NOMO-1 treated with DMSO at 0.1 percent for 48 hours (cell line): ENCODE measurements around the gene PICALM.
"Not testable (repeated sequence)": the region's sequence is repeated elsewhere in the genome, so short reads cannot be mapped to it uniquely, and the experiment has no call there.

Source experiments
- DNase-seq: peaks from one replicate; lab custom pipeline; 2025; ENCODE audit not compliant: unreplicated experiment; lab: John Stamatoyannopoulos, UW

Gene PICALM

GRCh38 chr11:86068951-86069407 lies at the start of gene PICALM:
Gene PICALM (minus strand): TSS chr11:86069084. CDS start chr11:86068780, 304 bp downstream.
- DNase-seq = peak; percentile 99

DNA sequence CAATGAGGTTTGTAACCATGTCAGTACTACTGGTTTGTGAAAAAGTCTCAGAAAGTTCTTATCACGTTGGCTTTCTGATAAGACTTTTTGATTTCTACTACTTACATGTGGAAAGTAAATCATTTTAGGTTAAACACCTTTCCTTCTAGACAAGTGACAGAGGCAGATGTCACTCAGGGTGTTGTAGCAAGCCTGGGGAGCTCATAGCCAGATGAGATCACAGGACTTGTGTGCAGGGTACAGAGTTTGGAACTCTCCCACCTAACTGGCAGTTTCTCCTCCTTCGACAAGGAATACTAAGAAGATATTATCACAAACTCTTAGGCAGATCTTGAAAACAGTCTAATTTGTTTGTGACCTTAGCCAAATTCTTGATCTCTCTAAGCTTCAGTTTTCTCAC lies 49.4 kb upstream of the PICALM start:
- no peak for DNase-seq

- no peak for DNase-seq
Measured at GRCh38 chr11:86117712-86118063, 48.8 kb upstream of the PICALM start.

DNA sequence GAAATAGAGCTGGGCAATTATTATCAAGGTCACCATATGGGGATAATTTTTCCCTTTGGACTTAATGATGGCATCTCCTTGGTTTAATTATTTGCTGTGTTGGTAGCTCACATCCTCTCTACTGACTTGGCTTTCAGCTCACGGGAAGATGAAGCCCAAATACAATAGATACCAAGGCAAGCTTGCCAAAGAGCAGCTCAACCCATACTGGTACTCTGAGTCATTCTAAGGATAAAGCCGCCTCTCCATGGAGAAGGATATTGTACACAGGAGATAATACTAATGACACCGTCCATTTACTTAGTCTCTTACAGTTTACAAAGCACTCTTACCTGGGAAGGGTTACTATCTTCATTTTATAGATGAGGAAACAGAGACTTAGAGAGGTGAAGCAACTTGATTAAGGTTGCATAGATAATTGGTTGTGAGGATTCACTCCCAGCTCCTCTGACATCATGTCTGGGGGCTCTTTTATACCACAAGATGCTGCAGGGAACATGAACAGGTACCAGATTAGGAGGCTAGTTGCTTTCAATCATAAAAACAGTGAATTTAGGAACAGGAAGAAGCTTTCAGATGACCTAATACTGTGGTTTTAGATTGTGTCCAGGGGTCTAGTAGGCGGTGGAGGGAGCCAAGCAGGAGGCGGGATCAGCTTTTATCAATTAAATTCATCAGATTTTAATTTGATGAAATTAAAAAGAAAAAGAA lies 48.3 kb upstream of the PICALM start:
- peak; percentile 43 for DNase-seq

GRCh38 chr11:86116386-86116726 lies 47.5 kb upstream of the PICALM start:
- DNase-seq = no peak

GRCh38 chr11:86115542-86116385 lies 46.9 kb upstream of the PICALM start:
- no peak for DNase-seq

- DNase-seq = no peak
Measured at GRCh38 chr11:86108890-86109638, 40.2 kb upstream of the PICALM start.

GRCh38 chr11:86108191-86108590 lies 39.3 kb upstream of the PICALM start:
- DNase-seq = no peak

GRCh38 chr11:86106916-86107315 lies 38.0 kb upstream of the PICALM start:
- no peak for DNase-seq

DNA sequence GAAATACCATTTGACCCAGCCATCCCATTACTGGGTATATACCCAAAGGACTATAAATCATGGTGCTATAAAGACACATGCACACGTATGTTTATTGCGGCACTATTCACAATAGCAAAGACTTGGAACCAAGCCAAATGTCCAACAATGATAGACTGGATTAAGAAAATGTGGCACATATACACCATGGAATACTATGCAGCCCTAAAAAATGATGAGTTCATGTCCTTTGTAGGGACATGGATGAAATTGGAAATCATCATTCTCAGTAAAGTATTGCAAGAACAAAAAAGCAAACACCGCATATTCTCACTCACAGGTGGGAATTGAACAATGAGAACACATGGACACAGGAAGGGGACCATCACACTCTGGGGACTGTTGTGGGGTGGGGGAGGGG lies 37.1 kb upstream of the PICALM start:
- DNase-seq = not testable (repeated sequence)

- not testable (repeated sequence) for DNase-seq
Measured at GRCh38 chr11:86105601-86106000, 36.7 kb upstream of the PICALM start.

- DNase-seq = no peak
Measured at GRCh38 chr11:86103808-86104207, 34.9 kb upstream of the PICALM start.

DNA sequence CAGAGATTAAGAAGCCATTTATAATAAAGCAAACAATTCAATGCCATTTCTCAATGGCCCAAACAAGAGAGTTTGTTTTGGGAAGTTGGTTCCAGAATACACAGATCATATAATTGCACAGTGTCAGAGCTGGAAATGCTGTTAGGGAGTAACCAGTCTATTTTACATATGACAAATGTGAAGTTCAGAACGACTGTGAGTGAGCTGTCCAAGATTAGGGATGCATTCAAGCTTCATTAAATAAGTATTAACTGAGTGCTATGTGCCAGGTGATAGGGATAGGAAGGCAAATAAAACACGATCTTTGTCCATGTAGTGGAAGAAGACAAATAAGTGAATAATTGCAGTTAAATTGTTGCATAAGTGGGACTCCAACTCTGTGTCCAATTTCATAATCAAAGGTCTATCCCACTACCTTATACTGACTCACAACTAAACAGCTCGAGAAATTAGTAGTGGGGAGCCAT lies 33.1 kb upstream of the PICALM start:
- no peak for DNase-seq

DNA sequence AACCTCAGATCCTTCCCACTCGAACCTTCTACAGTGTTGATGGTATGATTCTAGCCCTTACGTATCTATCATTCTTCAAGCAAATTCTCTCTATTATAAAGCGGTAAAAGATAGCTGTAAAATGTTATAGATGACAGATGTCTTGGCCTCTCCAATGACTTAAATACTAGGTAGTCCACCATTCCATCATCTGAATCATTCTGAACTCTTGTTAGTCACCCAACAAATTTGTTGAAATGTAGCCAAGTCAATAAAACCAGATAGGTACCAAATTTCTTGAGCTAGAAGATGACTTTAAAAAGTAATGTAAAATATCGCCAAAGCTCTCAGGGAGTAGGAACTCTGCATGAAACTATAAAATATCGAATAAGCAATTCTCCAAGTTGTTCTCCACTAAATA lies 32.6 kb upstream of the PICALM start:
- DNase-seq = no peak

DNA sequence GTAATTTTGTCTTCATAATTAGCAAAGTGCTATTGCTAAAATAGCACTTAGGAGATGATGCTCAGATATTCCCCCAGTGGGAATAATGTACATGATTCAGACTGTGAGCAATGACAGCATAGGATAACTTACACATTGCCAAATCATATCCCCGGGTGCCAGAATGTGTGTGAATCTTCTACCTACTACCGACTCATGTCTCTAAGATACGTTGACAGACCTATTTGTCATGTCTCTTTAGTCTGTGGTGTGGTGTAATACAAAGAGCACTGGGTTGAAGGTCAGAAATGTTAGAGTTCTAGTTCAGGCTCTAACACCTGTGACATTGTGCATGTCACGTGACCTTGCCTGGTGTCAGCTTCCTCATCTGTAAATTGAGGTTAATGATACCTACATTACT lies 31.0 kb upstream of the PICALM start:
- no peak for DNase-seq

- peak; percentile 56 for DNase-seq
Measured at GRCh38 chr11:86097980-86098379, 29.1 kb upstream of the PICALM start.

DNA sequence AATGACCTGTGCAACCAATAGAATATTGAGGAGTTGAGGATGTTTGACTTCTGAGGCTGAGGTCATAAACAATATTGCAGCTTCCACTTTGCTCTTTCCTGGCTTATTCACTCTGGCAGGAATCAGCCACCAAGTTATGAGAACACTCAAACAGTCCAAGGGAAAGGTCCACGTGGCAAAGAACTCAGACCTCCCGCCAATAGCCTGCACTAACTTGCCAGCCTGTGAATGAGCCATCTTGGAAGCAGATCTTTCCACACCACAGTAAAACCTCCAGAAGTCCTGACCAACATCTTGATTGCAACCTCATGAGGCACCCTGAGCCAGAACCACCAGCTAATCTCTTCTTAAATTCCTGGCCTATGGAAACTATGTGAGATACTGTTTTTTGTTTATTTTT lies 22.7 kb upstream of the PICALM start:
- no peak for DNase-seq

DNA sequence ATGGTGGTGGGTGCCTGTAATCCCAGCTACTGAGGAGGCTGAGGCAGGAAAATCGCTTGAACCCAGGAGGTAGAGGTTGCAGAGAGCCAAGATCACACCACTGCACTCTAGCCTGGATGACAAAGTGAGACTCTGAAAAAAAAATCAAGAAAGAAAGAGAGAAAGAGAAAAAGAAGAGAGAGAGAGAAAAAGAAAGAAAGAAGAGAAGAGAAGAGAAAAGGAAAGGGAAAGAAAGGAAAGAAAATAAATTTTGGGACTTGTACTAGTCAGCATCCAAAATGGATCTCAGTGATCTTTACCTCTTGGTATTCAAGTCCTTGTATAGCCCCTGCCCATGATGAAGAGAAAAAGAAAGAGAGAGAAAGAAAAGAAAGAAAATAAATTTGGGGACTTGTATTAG lies 22.2 kb upstream of the PICALM start:
- DNase-seq = no peak

DNA sequence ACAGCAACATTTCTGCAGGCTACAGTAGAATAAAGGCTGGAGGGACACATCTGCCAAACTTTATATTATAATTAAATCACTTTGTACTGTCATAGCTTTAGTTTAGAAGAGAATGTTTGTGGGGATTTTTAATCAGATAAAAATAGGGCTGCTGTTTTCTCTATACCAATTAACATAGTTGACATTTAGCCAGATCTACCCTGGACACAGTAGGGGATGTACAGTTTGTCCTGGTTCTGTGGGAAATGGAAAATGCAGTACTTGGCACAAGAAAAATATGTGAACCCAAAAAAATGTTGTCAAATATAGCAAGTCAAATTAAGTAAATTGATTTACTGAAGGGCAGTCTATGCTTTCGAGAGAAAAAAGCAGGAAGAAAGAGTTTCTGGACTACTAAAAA lies 20.8 kb upstream of the PICALM start:
- no peak for DNase-seq

DNA sequence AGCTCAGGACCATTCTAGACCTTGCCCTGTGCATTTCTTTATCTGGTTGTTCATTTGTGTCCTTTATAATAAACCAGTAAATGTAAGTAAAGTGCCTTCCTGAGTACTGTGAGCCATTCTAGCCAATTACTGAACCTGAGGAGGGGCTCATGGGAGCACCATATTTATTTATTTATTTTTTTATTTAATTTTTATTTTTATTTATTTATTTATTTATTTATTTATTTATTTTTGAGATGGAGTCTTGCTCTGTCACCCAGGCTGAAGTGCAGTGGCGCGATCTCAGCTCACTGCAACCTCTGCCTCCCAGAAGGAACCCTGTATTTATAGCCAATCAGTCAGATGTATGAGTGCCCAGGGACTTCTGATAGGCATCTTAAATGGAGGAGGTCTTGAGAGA lies 18.8 kb upstream of the PICALM start:
- DNase-seq = not testable (repeated sequence)

DNA sequence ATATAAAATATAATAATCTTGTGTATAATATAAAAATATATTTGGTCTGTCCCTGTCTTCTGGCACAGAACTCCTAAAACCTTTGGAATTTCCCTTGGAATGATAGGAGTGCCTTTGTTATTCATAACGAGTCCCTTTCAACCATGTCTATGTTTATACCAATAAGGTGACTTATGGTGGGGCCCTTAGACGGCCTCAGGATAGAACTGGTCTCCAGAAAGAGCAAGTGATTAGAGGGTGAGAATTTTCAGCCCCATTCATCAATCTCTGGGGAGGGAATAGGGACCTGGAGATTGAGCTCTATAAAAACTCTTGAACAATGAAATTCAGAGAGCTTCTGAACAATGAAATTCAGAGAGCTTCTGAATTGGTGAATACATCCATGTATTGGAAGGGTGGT lies 18.4 kb upstream of the PICALM start:
- no peak for DNase-seq

- no peak for DNase-seq
Measured at GRCh38 chr11:86081455-86081854, 12.6 kb upstream of the PICALM start.
